Vagina (tissue), 2 donors: ENCODE results near the gene CCDC57.

Experiments
- CTCF ChIP-seq, 3 experiments: fragments of 450-650 bp in 2 of 3; fragments of 200-600 bp in 1 of 3; sonication (generic) in 1 of 3; IDR thresholded peaks; one replicate each; pipeline ENCODE4 v1.5.1; 2017 to 2019; ENCODE audit warnings: antibody characterized with exemption in 3 of 3, mild to moderate bottlenecking in 2 of 3, moderate library complexity in 2 of 3
- POLR2A ChIP-seq, 2 donors: fragments of 450-650 bp; IDR thresholded peaks; one replicate each; pipeline ENCODE4 v1.6.1; 2017; ENCODE audit warnings: antibody characterized with exemption in 2 of 2, mild to moderate bottlenecking in 2 of 2, moderate library complexity in 2 of 2
- POLR2AphosphoS5 ChIP-seq, 2 donors: sonication (generic); formaldehyde crosslinking; IDR thresholded peaks; one replicate each; pipeline ENCODE4 v1.9.0; 2017; ENCODE audit warnings: antibody characterized with exemption in 2 of 2, mild to moderate bottlenecking in 2 of 2, low read depth in 1 of 2; ENCODE audit not compliant: insufficient read depth in 1 of 2

DNA sequence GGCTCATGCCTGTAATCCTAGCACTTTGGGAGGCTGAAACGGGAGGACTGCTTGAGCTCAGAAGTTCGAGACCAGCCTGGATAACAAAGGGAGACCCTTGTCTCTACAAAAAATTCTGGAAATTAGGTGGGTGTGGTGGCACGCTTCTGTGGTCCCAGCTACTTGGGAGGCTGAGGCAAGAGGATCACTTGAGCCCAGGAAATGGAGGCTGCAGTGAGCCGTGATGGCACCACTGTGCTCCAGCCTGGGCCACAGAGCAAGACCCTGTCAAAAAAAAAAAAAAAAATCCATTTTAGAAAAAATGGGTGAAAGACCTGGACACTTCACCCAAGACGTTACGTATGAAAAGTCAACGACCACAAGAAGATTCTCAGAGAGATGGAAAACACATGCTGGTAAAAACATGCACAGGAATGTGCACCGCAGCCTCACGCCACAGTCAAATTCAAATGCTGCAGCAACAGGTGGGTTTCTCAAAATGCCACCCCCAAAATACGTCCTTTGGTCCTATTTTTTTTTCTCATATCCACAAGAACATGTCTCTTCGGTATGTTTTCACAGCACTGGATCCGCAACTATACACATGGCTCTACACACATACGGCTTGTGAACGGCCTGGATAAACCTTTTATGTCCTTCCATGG is 43.7 kb upstream of the CCDC57 start:
- no peak for TF ChIP-seq CTCF (IDR thresholded peaks at IDR 0.05)
- no peak for TF ChIP-seq POLR2A (IDR thresholded peaks at IDR 0.05)
- TF ChIP-seq POLR2AphosphoS5 (IDR thresholded peaks at IDR 0.05; ENCODE audit: insufficient read depth in 1 of 2, low read depth in 1 of 2) = no peak
